Measurements from ENCODE around the gene ARHGAP31.

DNA sequence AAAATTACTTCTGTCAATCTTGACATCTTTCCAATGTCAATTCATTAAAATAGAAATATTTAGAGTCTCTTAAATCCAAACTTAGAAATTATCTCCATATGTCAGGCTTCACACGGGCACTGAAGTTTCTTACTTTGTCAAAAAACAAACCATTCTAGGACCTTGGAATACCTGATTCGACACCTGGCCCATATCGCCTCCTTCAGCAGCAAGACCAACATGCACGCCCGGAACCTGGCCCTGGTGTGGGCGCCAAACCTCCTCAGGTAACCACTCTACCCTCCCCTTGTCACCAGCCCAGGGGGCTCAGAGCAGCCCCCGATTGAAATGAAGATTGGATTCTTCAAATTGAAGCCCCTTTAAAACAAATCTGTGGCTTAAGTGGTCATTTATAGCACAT is 88.0 kb downstream of the ARHGAP31 start:
- TF ChIP-seq CTCF (IDR thresholded peaks at IDR 0.05) (no peak), POLR2A (IDR thresholded peaks at IDR 0.05) (no peak)
